Mesendoderm (in vitro differentiated cells): ENCODE data around the gene GRB14.
A peak's percentile ranks its signal among the peaks of the same experiment; 100 is the strongest.

Experiments
- DNase-seq: peaks from one replicate; pipeline ENCODE4 v3.0.0; 2013
- H2AK5ac ChIP-seq: 2 replicates; pipeline ENCODE4 v1.6.1; 2013; ENCODE audit warnings: low read length, inconsistent platforms
- H2BK120ac ChIP-seq: 2 replicates; pipeline ENCODE4 v1.6.1; 2013; ENCODE audit warnings: low read depth, mild to moderate bottlenecking, low read length, moderate library complexity, mixed read lengths
- H2BK15ac ChIP-seq: replicated peaks from 2 replicates; pipeline ENCODE4 v1.6.1; 2013; ENCODE audit warnings: low read depth, mild to moderate bottlenecking, moderate library complexity
- H2BK5ac ChIP-seq: 2 replicates; pipeline ENCODE4 v1.6.1; 2013; ENCODE audit warnings: low read length, inconsistent platforms
- H3K18ac ChIP-seq: 2 replicates; pipeline ENCODE4 v1.6.1; 2013; ENCODE audit warnings: mild to moderate bottlenecking, low read length, mixed read lengths
- H3K23ac ChIP-seq: one replicate; pipeline ENCODE4 v1.6.1; 2013; ENCODE audit warnings: low read length
- H3K27ac ChIP-seq: 2 replicates; pipeline ENCODE4 v1.5.1; 2013; ENCODE audit warnings: low read depth, mild to moderate bottlenecking, inconsistent platforms, low read length, moderate library complexity
- H3K27me3 ChIP-seq: 2 replicates; pipeline ENCODE4 v1.6.1; 2013; ENCODE audit warnings: low read length, control low read depth, mild to moderate bottlenecking, inconsistent platforms; ENCODE audit not compliant: insufficient read depth, poor library complexity
- H3K36me3 ChIP-seq: 2 replicates; pipeline ENCODE4 v1.6.1; 2013; ENCODE audit warnings: low read length, inconsistent platforms; ENCODE audit not compliant: control insufficient read depth, insufficient read depth
- H3K4ac ChIP-seq: one replicate; pipeline ENCODE4 v1.6.1; 2013; ENCODE audit warnings: low read depth, mild to moderate bottlenecking, low read length, moderate library complexity
- H3K4me1 ChIP-seq: 2 replicates; pipeline ENCODE4 v1.6.1; 2013; ENCODE audit warnings: low read depth, low read length, inconsistent platforms; ENCODE audit not compliant: control insufficient read depth
- H3K4me2 ChIP-seq: 2 replicates; pipeline ENCODE4 v1.6.1; 2013; ENCODE audit warnings: low read length
- H3K4me3 ChIP-seq: 2 replicates; pipeline ENCODE4 v1.5.1; 2013; ENCODE audit warnings: mild to moderate bottlenecking, low read length
- H3K56ac ChIP-seq: one replicate; pipeline ENCODE4 v1.6.1; 2013; ENCODE audit warnings: low read length
- H3K79me1 ChIP-seq: 2 replicates; pipeline ENCODE4 v1.6.1; 2013; ENCODE audit warnings: low read length, inconsistent platforms
- H3K79me2 ChIP-seq: 2 replicates; pipeline ENCODE4 v1.6.1; 2013; ENCODE audit warnings: mild to moderate bottlenecking, low read length; ENCODE audit not compliant: control insufficient read depth, insufficient read depth
- H3K9ac ChIP-seq: 2 replicates; pipeline ENCODE4 v1.6.1; 2013; ENCODE audit warnings: low read length, inconsistent platforms
- H4K5ac ChIP-seq: one replicate; pipeline ENCODE4 v1.6.1; 2013; ENCODE audit warnings: low read length
- H4K8ac ChIP-seq: one replicate; pipeline ENCODE4 v1.6.1; 2013; ENCODE audit warnings: low read depth, mild to moderate bottlenecking, control low read depth, low read length, moderate library complexity
- WGBS: extraction: QIAGEN DNeasy Blood & Tissue Kit; methylation state at CpG from one replicate; pipeline ENCODE4 v1.1.7; 2013; ENCODE audit warnings: low lambda C conversion rate, missing lambda C conversion rate; ENCODE audit not compliant: insufficient coverage; ENCODE audit errors: extremely low coverage; 5-methylcytosine and 5-hydroxymethylcytosine counted together

The GRB14 gene

GRCh38 chr2:164447660-164448059 lies 173.6 kb downstream of the GRB14 start:
- no peak overlapping the region for H2BK120ac ChIP-seq
- H4K5ac ChIP-seq = no peak overlapping the region
- no peak overlapping the region for H2BK5ac ChIP-seq
- H3K23ac ChIP-seq = no peak overlapping the region
- no peaks in the 10 kb centered on the region for H3K27me3 ChIP-seq
- no peak overlapping the region for H3K9ac ChIP-seq
- no peak overlapping the region for H3K4me2 ChIP-seq
- no peak overlapping the region for H3K4me3 ChIP-seq
- no peak overlapping the region for H3K27ac ChIP-seq
- no peak overlapping the region for H2AK5ac ChIP-seq
- no peak overlapping the region for H3K4ac ChIP-seq
- no peak overlapping the region for H4K8ac ChIP-seq
- WGBS = no CpG with 5 or more reads among the region's 5 CpGs
- H3K36me3 ChIP-seq = no peaks in the 10 kb centered on the region
- no peak overlapping the region for H2BK15ac ChIP-seq
- no peak overlapping the region for H3K56ac ChIP-seq
- peak overlapping the region; percentile 45 for H3K18ac ChIP-seq
- H3K4me1 ChIP-seq = peaks cover 2% of the 10 kb centered on the region
- H3K79me2 ChIP-seq = no peaks in the 10 kb centered on the region
- no peak for DNase-seq
- H3K79me1 ChIP-seq = no peaks in the 10 kb centered on the region
